Activated CD4-positive, alpha-beta T cell treated with anti-CD3 and anti-CD28 coated beads, Interleukin-2, amount 50 U/mL, for 48 hours (primary cell): Measurements from ENCODE around the gene GASK1A.

Experiments
- DNase-seq, 2 experiments: peaks; one replicate each; pipeline ENCODE4 v3.0.0-alpha.2; 2020

GASK1A gene

DNA sequence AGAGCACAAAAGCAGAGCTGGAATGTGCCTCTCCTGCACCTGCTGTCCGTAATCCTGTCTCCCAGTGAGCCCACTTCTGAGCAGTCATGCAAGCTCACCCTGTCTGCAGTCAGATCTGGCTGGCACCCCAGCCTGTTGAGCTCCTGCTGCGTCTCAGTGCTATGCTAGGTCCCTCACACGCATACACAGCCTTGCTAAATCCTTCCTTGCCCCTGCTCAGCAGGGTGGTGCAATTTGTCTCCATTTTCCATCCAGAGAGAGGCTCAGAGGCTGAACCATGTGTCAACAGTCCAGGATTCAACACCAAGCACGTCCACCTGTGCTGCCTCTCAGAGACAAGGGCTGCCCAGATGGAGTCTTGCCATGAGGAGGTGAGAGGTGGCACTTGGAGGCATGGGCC, 115.7 kb downstream of the GASK1A start:
- no peak for DNase-seq

DNA sequence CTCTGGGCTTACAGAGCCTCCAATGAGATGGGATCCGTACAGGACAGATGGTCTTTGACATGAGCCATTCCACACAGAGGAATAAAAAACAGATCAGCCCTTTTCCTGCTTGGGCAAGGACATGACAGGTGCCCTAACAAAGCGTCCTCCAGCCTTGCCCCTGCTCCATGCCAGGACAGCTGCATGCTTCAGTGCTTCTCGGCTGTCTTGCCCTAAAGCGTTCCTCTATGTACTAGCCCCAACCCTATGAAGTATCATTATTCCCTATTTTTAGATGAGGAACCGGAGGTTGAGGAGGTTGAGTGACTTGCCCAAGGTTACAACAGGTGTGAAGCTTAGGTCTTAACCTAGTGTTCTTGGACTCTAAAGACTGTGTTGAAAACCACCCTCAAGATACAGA, 116.3 kb downstream of the GASK1A start:
- DNase-seq, result no peak

DNA sequence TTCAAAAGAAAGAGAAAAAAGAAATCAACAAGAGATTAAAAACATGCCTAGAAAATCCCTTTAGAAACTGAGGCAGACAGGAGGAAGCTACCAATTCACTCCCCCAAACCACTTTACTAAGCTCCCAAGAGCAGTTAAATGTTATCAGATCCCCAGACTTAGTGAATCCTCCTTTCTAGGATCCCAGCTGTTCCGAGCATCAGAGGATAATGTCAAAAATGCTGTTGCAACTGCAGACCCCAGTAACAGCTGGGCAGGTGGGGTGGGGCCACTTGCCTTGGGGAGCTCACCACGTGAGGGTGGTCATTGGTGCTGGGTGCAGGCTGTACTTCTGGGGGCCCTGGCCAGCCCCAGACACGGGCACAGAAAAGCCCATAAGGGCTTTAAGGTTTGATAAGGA, 117.7 kb downstream of the GASK1A start:
- DNase-seq, result no peak

DNA sequence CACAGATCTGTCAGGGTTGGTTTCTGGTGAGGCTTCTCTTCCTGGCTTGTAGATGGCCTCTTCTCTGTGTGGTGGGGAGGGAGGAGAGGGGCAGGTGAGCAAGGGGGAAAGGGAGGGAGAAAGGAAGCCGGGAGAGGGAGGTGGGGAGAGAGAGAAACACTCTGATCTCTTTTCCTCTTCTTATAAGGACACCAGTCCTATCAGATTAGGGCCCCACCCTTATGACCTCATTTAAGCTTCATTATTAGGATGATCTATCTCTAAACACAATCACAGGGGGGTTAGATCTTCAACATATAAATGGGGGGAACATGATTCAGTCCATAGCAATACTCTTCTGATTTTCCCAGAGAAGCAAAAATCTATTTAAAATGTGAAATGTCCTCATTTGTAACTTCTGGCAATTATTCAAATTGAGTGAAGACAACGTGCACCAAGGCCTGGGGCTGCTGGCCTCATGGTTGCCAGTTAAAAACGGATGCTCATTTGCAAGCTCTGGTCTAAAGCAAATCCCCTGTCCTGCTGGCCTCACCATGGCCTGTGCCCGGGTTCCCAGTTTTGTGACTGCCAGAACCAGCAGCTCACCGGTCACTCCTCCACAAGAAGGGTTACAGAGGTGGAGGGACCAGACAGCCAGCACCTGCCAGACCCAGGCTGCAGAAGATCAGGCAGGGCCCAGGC, 118.4 kb downstream of the GASK1A start:
- no peak for DNase-seq

DNA sequence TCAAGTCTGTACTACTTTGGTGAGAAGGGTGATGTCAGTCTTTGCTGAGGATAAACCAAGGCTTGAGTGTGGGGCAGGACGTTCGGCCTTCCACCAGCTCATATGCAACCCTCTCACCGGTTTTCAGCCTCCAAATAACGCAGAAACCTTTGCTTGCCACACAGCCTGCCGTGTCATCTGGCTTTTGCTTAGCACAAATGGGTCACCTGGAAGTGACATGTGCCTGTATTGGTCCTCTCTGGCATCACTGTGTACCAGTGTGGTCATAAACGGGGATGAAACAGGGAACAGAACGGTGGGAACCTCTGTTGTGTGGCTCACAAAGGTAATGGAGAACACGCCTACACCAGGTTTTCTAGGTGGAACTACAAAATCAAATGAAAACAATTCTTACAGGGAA, 119.7 kb downstream of the GASK1A start:
- no peak for DNase-seq

DNA sequence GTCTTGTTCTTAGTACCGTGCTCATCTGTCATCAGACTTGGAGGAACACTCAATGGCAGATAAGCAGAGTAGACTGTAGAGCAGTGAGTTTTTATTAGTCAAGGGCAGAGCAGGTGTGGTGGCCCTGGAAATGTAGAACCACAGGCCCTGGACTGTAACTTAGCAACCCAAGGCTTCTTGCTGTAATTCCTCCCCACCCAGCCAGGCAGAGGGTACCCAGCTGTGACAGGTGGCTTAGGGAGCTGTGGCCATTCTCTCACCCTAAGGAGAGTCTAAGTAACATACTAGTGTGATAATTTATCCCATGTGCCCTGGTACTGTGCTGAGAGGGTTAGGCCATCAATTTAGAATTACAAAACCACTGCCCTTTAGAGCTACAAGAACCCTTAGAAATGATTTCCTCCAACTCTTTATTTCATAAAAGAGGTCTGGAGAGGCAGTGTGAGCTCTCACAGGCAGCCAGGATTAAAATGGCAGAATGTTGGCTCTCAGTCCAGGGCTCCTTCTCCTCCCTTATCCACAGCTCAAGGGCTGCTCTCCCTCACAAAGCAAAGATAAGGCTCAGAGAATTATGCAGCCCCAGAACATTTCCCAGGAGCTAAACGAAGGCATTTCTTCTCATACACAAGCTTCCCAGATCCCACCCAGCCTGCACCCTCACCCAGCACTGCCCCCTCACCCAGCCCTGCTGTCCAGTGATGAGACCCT, 123.8 kb downstream of the GASK1A start:
- no peak for DNase-seq

DNA sequence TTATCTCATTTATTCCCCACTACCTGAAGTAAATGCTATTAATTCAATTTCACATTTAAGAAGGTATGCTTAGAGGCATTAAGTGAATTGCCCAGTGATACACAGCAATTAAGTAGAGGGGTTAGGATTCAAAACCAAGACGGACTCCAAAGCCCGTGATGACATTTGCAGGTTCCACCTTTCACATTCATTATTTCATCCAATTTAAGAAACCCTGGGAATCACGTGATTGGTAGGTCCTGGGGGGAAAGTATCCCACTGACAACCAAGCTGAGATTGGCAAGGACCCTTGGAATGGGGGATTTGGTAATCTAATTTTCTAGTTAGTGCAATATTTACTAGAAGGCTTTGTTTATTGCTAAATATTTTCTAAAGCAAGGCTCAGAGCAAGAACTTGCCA, 124.9 kb downstream of the GASK1A start:
- no peak for DNase-seq

DNA sequence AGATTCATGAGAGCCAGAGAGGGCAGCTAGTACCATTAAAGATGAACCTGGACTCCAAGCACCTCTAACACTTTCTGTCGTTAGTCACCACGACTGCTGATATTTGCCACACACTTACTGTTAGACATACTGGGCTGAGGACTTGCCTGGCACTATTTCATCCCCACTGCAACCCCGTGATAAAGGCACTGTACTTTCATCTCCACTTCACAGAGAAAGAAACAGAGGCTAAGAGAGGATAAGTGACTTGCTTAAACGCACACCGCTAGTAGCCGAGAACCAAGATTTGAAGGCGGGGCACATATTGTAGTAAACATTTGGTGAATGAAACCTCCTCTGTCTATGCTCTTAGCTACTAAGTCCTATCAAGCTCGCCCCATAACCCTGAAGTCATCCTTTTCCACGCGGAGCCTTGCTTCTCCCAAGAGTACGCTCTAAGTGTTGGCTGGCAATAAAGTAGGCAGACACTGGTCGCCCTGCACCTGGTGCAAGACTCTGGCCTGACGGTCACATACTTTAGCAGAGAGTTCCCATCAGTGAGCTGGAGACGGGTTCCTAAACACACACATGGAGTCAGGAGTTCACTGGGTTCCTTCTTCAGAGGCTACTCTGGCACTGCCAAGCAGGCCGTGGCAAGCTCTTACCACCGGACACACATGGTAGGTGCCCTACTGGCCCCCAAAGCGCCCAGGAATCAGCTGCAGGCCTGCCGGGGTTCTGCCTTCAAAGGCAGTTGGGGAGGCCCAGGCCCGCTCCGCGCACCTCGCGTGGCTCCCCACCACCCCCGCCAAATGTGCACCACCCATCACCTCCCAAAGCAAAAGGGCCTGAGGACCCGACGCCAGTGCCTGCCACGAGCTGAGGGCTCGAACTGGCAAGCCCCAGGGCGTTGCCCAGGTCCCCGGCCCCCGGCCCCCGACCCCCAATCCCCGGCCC, 125.8 kb downstream of the GASK1A start:
- DNase-seq, result peak; percentile 13 to 24

DNA sequence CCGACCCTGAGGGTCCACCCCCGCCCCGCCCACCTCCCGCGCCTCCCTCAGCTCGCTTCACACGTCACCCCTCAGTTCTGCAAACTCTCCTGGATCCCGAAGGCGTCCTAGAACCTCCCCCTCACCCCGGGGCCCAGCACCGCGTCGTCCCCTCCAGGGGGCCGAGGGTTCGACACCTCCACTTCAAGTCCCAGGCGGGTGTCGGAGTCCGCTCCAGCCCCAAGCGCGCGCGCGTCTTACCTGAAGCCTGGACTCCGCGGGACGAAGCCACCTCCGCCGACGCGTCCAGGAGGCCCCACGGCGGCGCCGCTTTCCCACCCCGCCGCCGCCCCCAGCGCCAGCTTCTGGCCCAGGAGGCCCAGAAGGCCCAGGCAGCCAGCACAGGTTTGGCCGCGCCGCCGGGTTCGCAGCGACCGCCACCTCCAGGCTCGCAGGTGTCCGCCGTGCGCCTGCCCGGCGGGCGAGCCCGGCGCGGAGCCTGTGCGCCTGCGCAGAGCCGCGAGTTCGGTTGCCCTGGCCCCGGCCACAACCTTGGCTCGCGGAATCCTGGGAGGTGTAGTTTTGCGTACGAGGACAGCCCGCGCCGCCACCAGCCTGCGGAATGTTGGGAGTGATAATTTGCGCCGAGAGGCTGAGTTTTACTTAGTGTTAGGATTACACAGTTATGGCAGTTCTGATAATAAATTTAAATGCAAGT, 126.6 kb downstream of the GASK1A start, which contains the start of gene POMGNT2:
Gene POMGNT2, minus strand, starts transcription at position 484 of the 697 bp plus-strand sequence. CDS start 24,648 bp downstream, outside the sequence.
- DNase-seq, result peak; percentile 86 to 89

DNA sequence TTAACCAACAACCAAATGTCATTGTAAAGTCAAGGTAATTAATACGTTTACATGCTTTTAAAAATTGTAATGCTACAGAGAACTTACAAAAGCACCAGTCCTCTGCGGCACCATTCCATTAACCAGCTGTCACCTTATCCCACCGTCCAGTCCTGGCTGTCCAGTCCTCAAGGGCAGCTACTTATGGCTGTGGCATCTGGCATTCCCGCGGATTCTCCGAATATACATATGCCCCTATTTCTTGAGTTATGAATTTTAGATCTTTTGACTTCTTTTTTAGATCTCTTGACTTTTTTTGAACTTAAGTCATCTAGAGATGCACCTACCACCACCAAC, 127.2 kb downstream of the GASK1A start:
- no peak for DNase-seq
